ENCODE measurements around the gene CREBRF.

Gene CREBRF

DNA sequence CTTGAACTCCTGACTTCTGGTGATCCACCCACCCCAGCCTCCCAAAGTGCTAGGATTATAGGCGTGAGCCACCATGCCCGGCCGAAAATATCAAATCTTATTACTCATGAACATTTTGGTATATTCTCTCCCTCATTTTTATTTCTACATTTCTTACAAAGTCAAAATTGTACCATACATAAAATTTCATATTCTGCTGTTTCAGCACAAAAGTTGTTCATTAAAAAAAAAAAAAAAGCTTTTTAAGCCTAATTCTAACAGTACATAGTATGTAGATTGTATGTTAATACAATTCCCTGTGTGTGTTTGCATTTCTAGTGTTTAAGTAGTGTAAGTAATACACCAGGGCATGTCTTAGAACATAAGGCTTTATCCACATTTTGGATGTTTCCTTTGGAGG lies 103.1 kb downstream of the CREBRF start:
- Histone ChIP-seq H3K36me3 (peaks cover 20% of the 10 kb centered on the region), H3K4me1 (ENCODE audit: control insufficient read depth in 1 of 2, insufficient read depth in 1 of 2, low read depth in 1 of 2, low read length in 1 of 2) (no peaks in the 10 kb centered on the region), H3K4me3 (ENCODE audit: low read depth in 1 of 2, low read length in 1 of 2) (no peak overlapping the region), H3K27me3 (no peaks in the 10 kb centered on the region), H3K9me3 (no peaks in the 10 kb centered on the region), H3K27ac (no peak overlapping the region)
- TF ChIP-seq, protein P1, sequence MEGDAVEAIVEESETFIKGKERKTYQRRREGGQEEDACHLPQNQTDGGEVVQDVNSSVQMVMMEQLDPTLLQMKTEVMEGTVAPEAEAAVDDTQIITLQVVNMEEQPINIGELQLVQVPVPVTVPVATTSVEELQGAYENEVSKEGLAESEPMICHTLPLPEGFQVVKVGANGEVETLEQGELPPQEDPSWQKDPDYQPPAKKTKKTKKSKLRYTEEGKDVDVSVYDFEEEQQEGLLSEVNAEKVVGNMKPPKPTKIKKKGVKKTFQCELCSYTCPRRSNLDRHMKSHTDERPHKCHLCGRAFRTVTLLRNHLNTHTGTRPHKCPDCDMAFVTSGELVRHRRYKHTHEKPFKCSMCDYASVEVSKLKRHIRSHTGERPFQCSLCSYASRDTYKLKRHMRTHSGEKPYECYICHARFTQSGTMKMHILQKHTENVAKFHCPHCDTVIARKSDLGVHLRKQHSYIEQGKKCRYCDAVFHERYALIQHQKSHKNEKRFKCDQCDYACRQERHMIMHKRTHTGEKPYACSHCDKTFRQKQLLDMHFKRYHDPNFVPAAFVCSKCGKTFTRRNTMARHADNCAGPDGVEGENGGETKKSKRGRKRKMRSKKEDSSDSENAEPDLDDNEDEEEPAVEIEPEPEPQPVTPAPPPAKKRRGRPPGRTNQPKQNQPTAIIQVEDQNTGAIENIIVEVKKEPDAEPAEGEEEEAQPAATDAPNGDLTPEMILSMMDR (IDR thresholded peaks at IDR 0.05) = no peak

DNA sequence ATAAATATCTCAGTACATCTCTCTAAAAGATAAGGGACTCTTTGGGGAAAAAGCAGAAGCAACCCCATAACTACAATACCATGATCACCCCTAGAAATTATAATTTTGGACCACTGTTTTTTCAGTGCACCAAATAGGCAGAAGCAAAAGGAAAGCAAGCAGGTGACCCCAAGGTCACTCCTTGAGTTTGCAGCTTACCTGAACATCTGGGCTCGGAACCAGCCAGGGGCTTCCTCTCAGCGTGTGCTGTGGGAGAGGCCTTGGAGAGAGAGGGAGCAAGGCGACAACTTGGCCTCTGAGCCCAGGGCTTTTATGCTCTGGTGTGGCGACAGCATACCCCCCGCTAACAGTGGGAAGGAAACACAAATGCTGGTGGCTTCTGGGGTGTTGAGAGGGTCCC lies 105.0 kb downstream of the CREBRF start:
- no peaks in the 10 kb centered on the region for H3K4me1 ChIP-seq (ENCODE audit: control insufficient read depth in 1 of 2, insufficient read depth in 1 of 2, low read depth in 1 of 2, low read length in 1 of 2)
- no peak overlapping the region for H3K27ac ChIP-seq
- H3K36me3 ChIP-seq = peaks cover 14% of the 10 kb centered on the region
- H3K9me3 ChIP-seq = no peaks in the 10 kb centered on the region
- no peak overlapping the region for H3K4me3 ChIP-seq (ENCODE audit: low read depth in 1 of 2, low read length in 1 of 2)
- H3K27me3 ChIP-seq = no peaks in the 10 kb centered on the region
- TF ChIP-seq, protein P1 (IDR thresholded peaks at IDR 0.05) = no peak

DNA sequence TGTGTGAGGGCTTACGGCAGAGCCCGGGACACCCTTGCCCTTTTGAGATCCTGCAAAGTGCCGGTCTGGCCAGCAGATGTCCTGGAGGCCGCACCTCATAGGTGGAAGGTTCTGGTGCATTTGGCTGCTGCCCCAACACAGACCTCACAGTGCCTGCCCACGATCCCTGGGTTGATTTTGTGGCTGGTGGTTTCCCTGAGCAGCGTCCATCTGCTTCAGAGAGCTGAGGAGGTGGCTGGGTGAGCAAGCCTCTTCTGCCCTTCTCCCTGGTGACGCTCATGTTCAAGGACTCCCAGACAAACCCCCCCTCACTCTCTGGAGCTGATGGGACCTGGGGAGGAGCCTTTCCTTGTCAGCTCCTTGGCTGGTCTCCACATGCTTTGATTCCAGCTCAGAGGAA lies 107.1 kb downstream of the CREBRF start:
- Histone ChIP-seq H3K27ac (no peak overlapping the region), H3K4me1 (ENCODE audit: control insufficient read depth in 1 of 2, insufficient read depth in 1 of 2, low read depth in 1 of 2, low read length in 1 of 2) (no peaks in the 10 kb centered on the region), H3K27me3 (no peaks in the 10 kb centered on the region), H3K36me3 (peaks cover 14% of the 10 kb centered on the region), H3K4me3 (ENCODE audit: low read depth in 1 of 2, low read length in 1 of 2) (no peak overlapping the region), H3K9me3 (no peaks in the 10 kb centered on the region)
- TF ChIP-seq, protein P1 (IDR thresholded peaks at IDR 0.05) = no peak

DNA sequence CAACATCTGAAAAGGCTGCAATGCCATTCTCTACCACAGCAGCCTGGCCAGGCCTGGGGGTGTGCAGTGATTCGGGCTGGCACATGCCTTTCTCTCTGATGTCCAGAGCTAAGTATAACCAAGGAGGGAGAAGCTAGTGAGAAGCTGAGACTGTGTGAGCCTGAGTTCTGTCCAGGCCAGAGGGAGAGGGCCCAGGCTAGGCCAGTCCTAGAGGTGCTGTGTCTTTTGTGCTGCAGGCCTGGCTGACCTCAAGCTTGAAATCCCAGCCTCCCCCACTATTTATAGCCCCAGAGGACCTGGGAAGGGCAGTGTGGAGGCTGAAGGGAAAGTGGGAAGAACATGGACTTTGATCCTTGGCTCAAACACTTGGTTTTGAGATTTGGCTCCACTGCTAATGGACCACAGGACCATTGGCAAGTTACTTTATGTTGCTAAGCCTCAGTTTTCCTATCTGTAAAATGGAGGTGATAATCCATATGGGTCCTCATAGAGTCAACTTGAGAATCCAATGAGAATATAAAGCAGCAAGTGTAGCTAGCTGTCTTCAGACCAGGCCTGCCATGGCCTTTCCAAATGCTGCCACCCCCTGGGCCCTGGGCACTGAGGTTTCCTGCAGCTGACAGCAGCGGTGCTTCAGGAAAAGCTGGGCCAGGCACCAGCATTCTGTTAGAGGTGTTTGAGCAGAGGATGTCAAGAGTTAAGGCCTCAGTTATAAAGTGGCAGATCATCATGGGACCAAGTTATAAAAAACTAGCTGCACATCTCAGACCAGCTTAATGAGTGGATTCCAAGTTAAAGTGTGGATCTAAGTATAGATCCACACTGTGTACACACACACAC lies 109.2 kb downstream of the CREBRF start:
- TF ChIP-seq, protein P1 (IDR thresholded peaks at IDR 0.05) = no peak
- Histone ChIP-seq H3K27ac (no peak overlapping the region), H3K27me3 (no peaks in the 10 kb centered on the region), H3K9me3 (no peaks in the 10 kb centered on the region), H3K36me3 (peaks cover 6% of the 10 kb centered on the region), H3K4me1 (ENCODE audit: control insufficient read depth in 1 of 2, insufficient read depth in 1 of 2, low read depth in 1 of 2, low read length in 1 of 2) (no peaks in the 10 kb centered on the region), H3K4me3 (ENCODE audit: low read depth in 1 of 2, low read length in 1 of 2) (no peak overlapping the region)

DNA sequence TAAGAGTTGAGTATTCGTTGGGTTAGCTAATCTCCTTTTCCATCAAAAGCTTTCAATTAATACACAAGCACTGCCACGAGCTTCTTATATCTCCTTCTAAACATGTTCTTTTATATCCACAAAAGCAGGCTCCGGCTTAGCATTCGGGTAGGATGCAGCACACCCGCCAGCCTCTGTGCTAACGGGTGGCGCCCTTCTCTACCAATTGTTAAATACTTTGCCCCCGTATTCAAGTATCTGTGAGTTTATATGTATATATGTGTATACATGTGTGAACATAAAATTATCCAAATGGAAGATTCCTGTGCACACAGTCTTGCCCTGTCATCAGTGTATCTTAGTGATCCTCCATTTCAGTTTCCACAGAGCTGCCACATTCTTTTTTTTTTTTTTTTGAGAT lies 116.0 kb downstream of the CREBRF start:
- H3K9me3 ChIP-seq = no peaks in the 10 kb centered on the region
- peaks cover 3% of the 10 kb centered on the region for H3K27me3 ChIP-seq
- H3K4me3 ChIP-seq (ENCODE audit: low read depth in 1 of 2, low read length in 1 of 2) = no peak overlapping the region
- TF ChIP-seq, protein P1 (IDR thresholded peaks at IDR 0.05) = no peak
- H3K4me1 ChIP-seq (ENCODE audit: control insufficient read depth in 1 of 2, insufficient read depth in 1 of 2, low read depth in 1 of 2, low read length in 1 of 2) = no peaks in the 10 kb centered on the region
- H3K36me3 ChIP-seq = no peaks in the 10 kb centered on the region
- no peak overlapping the region for H3K27ac ChIP-seq
